Mucosa of descending colon (tissue), 3 donors: ENCODE data around the gene SGF29. TPM values are rescaled to one million over a fixed set of nuclear protein-coding genes. Genes with fewer than 3 reads are reported as not detected.
"Not testable (repeated sequence)": the region's sequence is repeated elsewhere in the genome, so short reads cannot be mapped to it uniquely, and the experiment has no call there.

Experiments used
- ATAC-seq: fragments of 200-7000 bp; cut with Tn5 transposase; one replicate; pipeline ENCODE4 v1.9.1; 2020; ENCODE audit warnings: mild to moderate bottlenecking, moderate library complexity
- DNase-seq, 3 donors: peaks; one replicate each; pipeline ENCODE4 v3.0.0-alpha.2; 2020
- H3K36me3 ChIP-seq: fragments of 200-600 bp; one replicate; pipeline ENCODE4 v1.8.0; 2021; ENCODE audit warnings: low read depth, mild to moderate bottlenecking
- H3K4me1 ChIP-seq: fragments of 200-600 bp; one replicate; pipeline ENCODE4 v1.8.0; 2021; ENCODE audit warnings: low read depth, mild to moderate bottlenecking
- H3K4me3 ChIP-seq: fragments of 200-600 bp; one replicate; pipeline ENCODE4 v1.8.0; 2021; ENCODE audit warnings: mild to moderate bottlenecking
- H3K9me3 ChIP-seq: fragments of 200-600 bp; one replicate; pipeline ENCODE4 v1.8.0; 2021; ENCODE audit warnings: mild to moderate bottlenecking
- CTCF ChIP-seq: fragments of 200-600 bp; IDR thresholded peaks from one replicate; pipeline ENCODE4 v1.8.0; 2022; ENCODE audit warnings: antibody characterized with exemption, mild to moderate bottlenecking
- intact Hi-C, 2 donors: fragments of 100-400 bp; cut with DNase I in 1 of 2; cut with micrococcal nuclease in 1 of 2; formaldehyde crosslinking; loops; one replicate each; pipeline versions ENCODE4 v1.11.0 to v1.11.1; 2022; cut with DNase I, micrococcal nuclease
- total RNA-seq, 3 donors: library from RNA; stranded (reverse); fragmentation: NEBNext Ultra II Directional in 2 of 3; extraction: Animal tissue kit (Norgen Biotek cat#: 25700) in 2 of 3; gene quantifications; one replicate each; pipeline versions ENCODE4 v1.2.1 to v1.2.4, GENCODE V29; 2021 to 2023
- donor health status: DM: no; HTN: no; CAD: no; lungs with moderate emphysema.
- donor health status: DM: no; HTN: no; CAD: no.
- donor health status: DM: no; HTN: yes; CAD: no.

The SGF29 gene
- total RNA-seq, 3 donors from 2014 or later = 21.6 to 45.9 (median 25.9) TPM

- no peak for TF ChIP-seq CTCF
- DNase-seq (no peak), ATAC-seq (no peak)
- H3K4me1 ChIP-seq = no peaks in the 10 kb centered on the region
- intact Hi-C loops = no loop called here
- H3K36me3 ChIP-seq = peaks cover 8% of the 10 kb centered on the region
- no peak overlapping the region for H3K4me3 ChIP-seq
- no peaks in the 10 kb centered on the region for H3K9me3 ChIP-seq
These were observed 38.8 kb downstream of the SGF29 start for GRCh38 chr16:28592511-28592910.

GRCh38 chr16:28592979-28593553, 39.3 kb downstream of the SGF29 start:
- H3K36me3 ChIP-seq = peaks cover 8% of the 10 kb centered on the region
- intact Hi-C loops = no loop called here
- ATAC-seq (no peak), DNase-seq (no peak)
- H3K4me1 ChIP-seq = peaks cover 5% of the 10 kb centered on the region
- H3K9me3 ChIP-seq = no peaks in the 10 kb centered on the region
- H3K4me3 ChIP-seq = no peak overlapping the region
- TF ChIP-seq CTCF = no peak

DNA sequence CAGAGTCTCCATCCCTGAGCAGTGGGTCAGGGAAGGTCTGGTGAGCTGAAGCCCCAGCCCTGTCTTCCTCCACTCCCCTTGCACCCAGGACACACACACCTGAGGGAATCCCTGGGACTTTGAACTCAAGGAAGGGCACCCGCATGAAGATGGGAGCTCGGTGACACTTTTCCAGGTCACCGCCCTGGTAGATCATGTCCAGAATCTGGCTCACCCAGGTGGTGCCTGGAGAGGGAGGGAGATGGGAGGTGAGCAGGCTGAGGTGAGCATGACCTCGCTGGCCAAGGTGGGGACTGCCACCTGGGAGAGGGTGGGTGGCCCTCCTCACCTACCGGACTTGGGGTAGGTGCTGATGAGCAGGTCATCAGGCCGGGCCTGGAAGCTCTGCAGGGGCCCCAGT, 41.7 kb downstream of the SGF29 start:
- H3K4me1 ChIP-seq, DNase-seq, intact Hi-C loops, H3K9me3 ChIP-seq, H3K4me3 ChIP-seq, H3K36me3 ChIP-seq, ATAC-seq: not testable (repeated sequence)

DNA sequence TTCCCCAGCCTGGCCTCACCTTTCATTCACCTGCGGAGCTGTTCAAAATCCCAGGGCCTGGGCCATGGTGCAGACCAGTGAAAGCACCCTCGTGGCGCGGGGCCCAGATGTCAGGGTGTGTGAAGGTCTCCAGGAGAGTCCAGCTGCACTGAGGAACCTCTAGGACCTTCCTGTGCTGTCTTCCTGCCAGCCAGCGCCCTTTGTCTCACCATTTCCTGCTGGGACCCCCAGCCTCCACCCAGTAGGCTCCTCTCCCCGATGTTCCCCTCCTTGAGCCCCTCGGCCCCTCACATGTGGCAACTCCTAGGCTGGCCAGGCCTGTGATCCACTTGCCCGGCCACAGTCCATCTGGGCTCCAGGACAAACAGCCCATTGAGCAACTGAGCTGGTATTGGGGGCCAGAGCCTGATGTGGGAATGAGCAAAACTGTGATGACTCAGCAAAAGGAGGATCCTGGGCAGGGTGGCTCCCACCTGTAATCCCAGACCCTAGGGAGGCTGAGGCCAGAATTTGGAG, 42.5 kb downstream of the SGF29 start:
- no peak for TF ChIP-seq CTCF
- intact Hi-C loops = no loop called here
- Histone ChIP-seq H3K4me1 (peaks cover 7% of the 10 kb centered on the region), H3K36me3 (no peaks in the 10 kb centered on the region), H3K4me3 (no peak overlapping the region), H3K9me3 (no peaks in the 10 kb centered on the region)
- ATAC-seq (no peak), DNase-seq (no peak)

DNA sequence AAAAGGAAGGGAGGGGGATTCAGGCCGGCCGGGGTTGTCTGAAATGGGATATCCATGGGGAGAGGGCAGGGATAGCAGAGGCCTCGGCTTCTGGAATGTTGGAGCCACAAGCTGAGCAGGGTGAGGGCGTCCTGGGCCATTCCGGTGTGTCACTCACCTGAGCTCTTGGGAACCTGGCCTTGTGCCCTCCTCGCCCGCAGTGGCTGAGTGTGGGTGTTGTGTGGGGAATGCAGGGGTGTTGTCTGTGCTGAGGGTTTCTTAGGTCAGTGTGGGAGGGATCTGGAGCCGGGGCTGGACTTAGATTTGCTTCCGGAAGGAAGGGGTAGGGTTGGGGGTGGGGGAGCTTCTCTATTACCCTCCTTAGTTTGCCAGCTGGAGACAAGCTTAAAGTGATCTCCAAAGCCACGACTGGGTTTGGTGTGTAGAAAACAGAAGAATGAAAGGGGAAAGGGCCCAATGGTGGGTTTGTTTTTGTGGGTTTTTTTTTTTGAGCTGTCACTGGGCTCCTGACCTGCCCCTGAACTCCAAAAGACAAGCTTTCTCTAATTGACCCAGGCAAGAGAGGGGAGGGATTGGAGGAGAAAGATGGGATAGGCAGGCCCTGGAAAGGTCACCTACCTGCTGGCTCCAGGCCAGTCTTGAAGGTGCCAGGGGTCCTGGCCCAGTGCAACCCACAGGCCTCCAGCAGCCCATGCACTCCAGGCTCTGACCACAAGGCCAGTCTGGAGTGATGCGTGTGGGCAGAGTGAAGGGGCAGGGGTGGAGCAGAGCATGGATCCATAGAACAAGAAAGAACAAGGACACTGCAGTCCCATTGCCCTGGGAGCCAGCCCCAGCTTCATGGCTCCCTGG, 43.3 kb downstream of the SGF29 start, which contains the start of gene SULT1A2:
SULT1A2 (minus strand) TSS at position 211 of the 852 bp plus-strand sequence. CDS start 1,120 bp downstream, outside the sequence.
- ATAC-seq = peak; percentile 69
- peaks cover 7% of the 10 kb centered on the region for H3K4me1 ChIP-seq
- peak; percentile 84 to 85 (median 84) for DNase-seq
- no peaks in the 10 kb centered on the region for H3K36me3 ChIP-seq
- no peak within 1 kb of the TSS for H3K4me3 ChIP-seq
- intact Hi-C loops = no loop called here
- H3K9me3 ChIP-seq = no peaks in the 10 kb centered on the region
- no peak for TF ChIP-seq CTCF

- Histone ChIP-seq H3K9me3 (no peaks in the 10 kb centered on the region), H3K4me1 (peaks cover 7% of the 10 kb centered on the region), H3K36me3 (no peaks in the 10 kb centered on the region), H3K4me3 (no peak overlapping the region)
- no peak for TF ChIP-seq CTCF
- ATAC-seq (no peak), DNase-seq (peak in 1 of 3 donors; percentile 34)
- intact Hi-C loops = no loop called here
These were observed 44.1 kb downstream of the SGF29 start for GRCh38 chr16:28597692-28598261.

- H3K9me3 ChIP-seq, H3K4me1 ChIP-seq, DNase-seq, H3K36me3 ChIP-seq, intact Hi-C loops, H3K4me3 ChIP-seq: not testable (repeated sequence)
- ATAC-seq = peak; percentile 82
These were observed 45.9 kb downstream of the SGF29 start for GRCh38 chr16:28599377-28600285.

DNA sequence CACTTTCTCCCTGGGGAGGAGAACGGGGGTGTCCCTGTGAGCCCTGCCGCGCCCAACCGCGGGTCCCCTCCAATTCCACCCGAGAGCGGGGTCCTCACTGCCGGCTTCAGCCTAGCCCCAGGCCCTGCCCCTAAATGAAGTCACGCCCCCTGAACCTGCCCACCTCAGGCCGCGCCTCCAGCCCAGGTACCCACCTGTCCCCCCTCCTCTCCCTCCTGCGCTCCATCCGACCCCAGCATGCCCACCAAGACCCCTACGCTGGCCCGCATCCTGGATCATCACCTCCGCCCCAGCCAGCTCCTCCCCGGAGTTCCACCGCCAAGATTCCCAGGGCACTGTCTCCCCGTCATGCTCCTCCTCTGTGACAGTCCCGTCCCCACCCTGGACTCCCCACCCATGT, 47.2 kb downstream of the SGF29 start:
- H3K4me1 ChIP-seq, H3K36me3 ChIP-seq, H3K9me3 ChIP-seq, intact Hi-C loops, H3K4me3 ChIP-seq, DNase-seq, ATAC-seq: not testable (repeated sequence)
